K562 (cell line): Measurements from ENCODE around the gene SLC25A45. TPM values are rescaled to one million over a fixed set of nuclear protein-coding genes. Genes with fewer than 3 reads are reported as not detected.

Experiments used
- ARID3B ChIP-seq: fragments of 250-450 bp; sonication (Bioruptor Pico); IDR thresholded peaks from 2 replicates; pipeline ENCODE4 v1.4.0; 2020; ENCODE audit warnings: borderline replicate concordance
- CLOCK ChIP-seq: fragments of 250-450 bp; sonication (Bioruptor Pico); IDR thresholded peaks from 2 replicates; pipeline ENCODE4 v1.4.0; 2020; ENCODE audit warnings: mild to moderate bottlenecking, moderate library complexity, borderline replicate concordance
- FOSL1 ChIP-seq: fragments of 200-800 bp; sonication (Bioruptor generic); conservative IDR thresholded peaks from 2 replicates; pipeline ENCODE4 v1.6.1; 2016; ENCODE audit warnings: missing genetic modification characterization, missing compliant biosample characterization
- HDAC6 ChIP-seq: IDR thresholded peaks from 2 replicates; pipeline ENCODE4 v1.6.1; 2012; ENCODE audit warnings: low read depth, mild to moderate bottlenecking, control low read depth, inconsistent platforms, low read length, moderate library complexity
- HNRNPL ChIP-seq: fragments of 200-400 bp; formaldehyde crosslinking; IDR thresholded peaks from 2 replicates; pipeline ENCODE4 v1.6.1; 2017; ENCODE audit warnings: low read depth, mild to moderate bottlenecking, low read length
- IRF9 ChIP-seq: fragments of 450-650 bp; IDR thresholded peaks from 2 replicates; pipeline ENCODE4 v1.6.1; 2016; ENCODE audit warnings: missing biosample characterization, missing genetic modification characterization
- KAT8 ChIP-seq: fragments of 450-650 bp; IDR thresholded peaks from 2 replicates; pipeline ENCODE4 v1.6.1; 2016; ENCODE audit warnings: low read depth, mild to moderate bottlenecking
- KLF6 ChIP-seq: fragments of 250-450 bp; sonication (Bioruptor Pico); IDR thresholded peaks from 2 replicates; pipeline ENCODE4 v1.4.0; 2020; ENCODE audit warnings: mild to moderate bottlenecking, moderate library complexity, borderline replicate concordance
- MLX ChIP-seq, 2 experiments: fragments of 450-650 bp in 1 of 2; sonication (generic) in 1 of 2; formaldehyde crosslinking; conservative IDR thresholded peaks; 2 replicates each; pipeline versions ENCODE4 v1.4.0 to v1.8.1; 2020 to 2022; ENCODE audit warnings: mild to moderate bottlenecking in 1 of 2, missing genetic modification reagents in 1 of 2
- NUFIP1 ChIP-seq: fragments of 450-650 bp; IDR thresholded peaks from 2 replicates; pipeline ENCODE4 v1.6.1; 2018; ENCODE audit not compliant: partially characterized antibody
- PHB2 ChIP-seq: fragments of 450-650 bp; IDR thresholded peaks from 2 replicates; pipeline ENCODE4 v1.6.1; 2017; ENCODE audit warnings: low read depth
- RBM14 ChIP-seq: fragments of 200-400 bp; formaldehyde crosslinking; IDR thresholded peaks from 2 replicates; pipeline ENCODE4 v1.6.1; 2018; ENCODE audit warnings: low read depth, mild to moderate bottlenecking, low read length, moderate library complexity, borderline replicate concordance; ENCODE audit not compliant: insufficient read depth
- SIRT6 ChIP-seq: IDR thresholded peaks from one replicate; pipeline ENCODE4 v1.6.1; 2012; ENCODE audit warnings: low read depth, mild to moderate bottlenecking, control low read depth, inconsistent platforms, low read length, moderate library complexity
- SMC3 ChIP-seq: conservative IDR thresholded peaks from 2 replicates; pipeline ENCODE4 v1.6.1; 2011; ENCODE audit warnings: low read depth, low read length, improper control_type of control experiment; ENCODE audit not compliant: insufficient read depth
- SNIP1 ChIP-seq: fragments of 450-650 bp; IDR thresholded peaks from 2 replicates; pipeline ENCODE4 v1.7.1; 2017; ENCODE audit warnings: low read depth, mild to moderate bottlenecking
- SP2 ChIP-seq: IDR thresholded peaks from 2 replicates; pipeline ENCODE4 v1.6.1; 2011; ENCODE audit warnings: mild to moderate bottlenecking, low read depth, low read length, moderate library complexity; ENCODE audit not compliant: poor library complexity, severe bottlenecking; ENCODE audit errors: extremely low read depth
- STAG1 ChIP-seq: sonication (generic); formaldehyde crosslinking; IDR thresholded peaks from 2 replicates; pipeline ENCODE4 v1.5.0; 2020; ENCODE audit warnings: missing genetic modification reagents, borderline replicate concordance
- TAL1 ChIP-seq: fragments of 450-650 bp; IDR thresholded peaks from 2 replicates; pipeline ENCODE4 v1.6.1; 2016; ENCODE audit warnings: mild to moderate bottlenecking
- TRIM25 ChIP-seq: fragments of 450-650 bp; IDR thresholded peaks from 2 replicates; pipeline ENCODE4 v1.7.0; 2016; ENCODE audit warnings: borderline replicate concordance
- ZC3H8 ChIP-seq: fragments of 450-650 bp; IDR thresholded peaks from 2 replicates; pipeline ENCODE4 v1.6.1; 2017
- ZNF436 ChIP-seq: fragments of 250-450, 450-650 bp; sonication (Bioruptor Pico); formaldehyde crosslinking; IDR thresholded peaks from 2 replicates; pipeline ENCODE4 v1.7.0; 2020; ENCODE audit warnings: mild to moderate bottlenecking
- polyA plus RNA-seq, 8 experiments: library from polyadenylated mRNA; depleted of rRNA in 4 of 8; stranded (reverse) in 5 of 8; unstranded in 3 of 8; fragments of >200 nt; fragmentation: Nextera tagmentation in 2 of 8; fragmentation: Illumina TruSeq in 1 of 8; extraction: Ambion mirVana in 2 of 8; extraction: Trizol in 1 of 8; gene quantifications; 2 replicates each; pipeline versions ENCODE4 v1.2.1 to v1.2.3, GENCODE V29; 2011 to 2014; ENCODE audit warnings: inconsistent platforms in 1 of 8, missing spikeins in 1 of 8
- total RNA-seq, 7 experiments: library from RNA; depleted of rRNA in 6 of 7; stranded (reverse); fragments of >200 nt in 6 of 7; fragmentation: Illumina TruSeq in 2 of 7; extraction: Trizol in 2 of 7; gene quantifications; 2 replicates each; pipeline versions ENCODE4 v1.2.1 to v1.2.3, GENCODE V29; 2011 to 2021; ENCODE audit warnings: low replicate concordance in 1 of 7

The SLC25A45 gene
- total and polyA plus RNA-seq, 9 of the 15 experiments (the other 6 are each of a cell fraction or from before 2014, with no cell fraction given): 0.15 to 2.3 (median 0.68) TPM

GRCh38 chr11:65416341-65416824, 33.9 kb upstream of the SLC25A45 start (continued):
- no peak for TF ChIP-seq SP2
- no peak for TF ChIP-seq TRIM25
- TF ChIP-seq HDAC6: no peak
- TF ChIP-seq SMC3: peak; percentile 96
- TF ChIP-seq PHB2: no peak
- TF ChIP-seq IRF9: no peak
- no peak for TF ChIP-seq NUFIP1
- no peak for TF ChIP-seq CLOCK (CRISPR knock-in tag)
- peak; percentile 68; the same call in 1 of the 2 replicates for TF ChIP-seq HNRNPL
- no peak for TF ChIP-seq FOSL1 (tag)
- TF ChIP-seq MLX (CRISPR knock-in tag; conservative IDR thresholded peaks at IDR 0.05): no peak
- no peak for TF ChIP-seq TAL1
- no peak for TF ChIP-seq ARID3B (CRISPR knock-in tag)
- no peak for TF ChIP-seq RBM14
- TF ChIP-seq ZC3H8: no peak
- no peak for TF ChIP-seq SIRT6
- TF ChIP-seq SNIP1: no peak
- no peak for TF ChIP-seq STAG1 (CRISPR knock-in tag)
- TF ChIP-seq KLF6 (CRISPR knock-in tag): no peak
- no peak for TF ChIP-seq ZNF436
- no peak for TF ChIP-seq KAT8
